ENCODE results near the gene OTOP2.

OTOP2 gene

GRCh38 chr17:74937064-74938051 is 13.3 kb downstream of the OTOP2 start:
- peak; percentile 4 for DNase-seq (ENCODE audit: low read depth)
- no peak for TF ChIP-seq CTCF (conservative IDR thresholded peaks at IDR 0.05; ENCODE audit: low read depth, low read length)
- no peak overlapping the region for H3K4me3 ChIP-seq (ENCODE audit: low read depth, low read length)

GRCh38 chr17:74938194-74938950 is 14.3 kb downstream of the OTOP2 start:
- no peak for TF ChIP-seq CTCF (conservative IDR thresholded peaks at IDR 0.05; ENCODE audit: low read depth, low read length)
- no peak overlapping the region for H3K4me3 ChIP-seq (ENCODE audit: low read depth, low read length)
- no peak for DNase-seq (ENCODE audit: low read depth)

GRCh38 chr17:74939534-74939933 is 15.5 kb downstream of the OTOP2 start:
- H3K4me3 ChIP-seq (ENCODE audit: low read depth, low read length), result no peak overlapping the region
- no peak for TF ChIP-seq CTCF (conservative IDR thresholded peaks at IDR 0.05; ENCODE audit: low read depth, low read length)
- no peak for DNase-seq (ENCODE audit: low read depth)

GRCh38 chr17:74941128-74941725 is 17.2 kb downstream of the OTOP2 start:
- no peak for DNase-seq (ENCODE audit: low read depth)
- no peak overlapping the region for H3K4me3 ChIP-seq (ENCODE audit: low read depth, low read length)
- TF ChIP-seq CTCF (conservative IDR thresholded peaks at IDR 0.05; ENCODE audit: low read depth, low read length), result no peak

GRCh38 chr17:74943808-74944522 is 19.9 kb downstream of the OTOP2 start:
- H3K4me3 ChIP-seq (ENCODE audit: low read depth, low read length), result no peak overlapping the region
- peak; percentile 7 for DNase-seq (ENCODE audit: low read depth)
- no peak for TF ChIP-seq CTCF (conservative IDR thresholded peaks at IDR 0.05; ENCODE audit: low read depth, low read length)

- H3K4me3 ChIP-seq (ENCODE audit: low read depth, low read length), result no peak overlapping the region
- DNase-seq (ENCODE audit: low read depth), result no peak
- TF ChIP-seq CTCF (conservative IDR thresholded peaks at IDR 0.05; ENCODE audit: low read depth, low read length), result no peak
Measured at GRCh38 chr17:74945543-74945942, 21.5 kb downstream of the OTOP2 start.
